Nephron progenitor cell (in vitro differentiated cells): Measurements from ENCODE around the gene HESX1.

Experiments used
- DNase-seq: peaks from one replicate; pipeline ENCODE4 v3.0.0; 2021
- H3K27ac Mint-ChIP-seq: 2 replicates; pipeline ENCODE4 v1.8.0; 2021; ENCODE audit warnings: mild to moderate bottlenecking, moderate library complexity, mixed read lengths
- H3K27me3 Mint-ChIP-seq: 2 replicates; pipeline ENCODE4 v1.8.0; 2021; ENCODE audit warnings: mild to moderate bottlenecking, low read depth, mixed read lengths; ENCODE audit not compliant: poor library complexity
- H3K36me3 Mint-ChIP-seq: 2 replicates; pipeline ENCODE4 v1.8.0; 2021; ENCODE audit warnings: low read depth, mixed read lengths
- H3K4me1 Mint-ChIP-seq: 2 replicates; pipeline ENCODE4 v1.8.0; 2021; ENCODE audit warnings: mixed read lengths
- H3K4me3 Mint-ChIP-seq: 2 replicates; pipeline ENCODE4 v1.8.0; 2021; ENCODE audit warnings: mild to moderate bottlenecking, moderate library complexity, mixed read lengths
- H3K9me3 Mint-ChIP-seq: 2 replicates; pipeline ENCODE4 v1.8.0; 2021; ENCODE audit warnings: mild to moderate bottlenecking, moderate library complexity, mixed read lengths
- CTCF ChIP-seq: fragments of 200-600 bp; sonication (generic); IDR thresholded peaks from 2 replicates; pipeline ENCODE4 v1.5.0; 2021; ENCODE audit warnings: antibody characterized with exemption

HESX1 gene

GRCh38 chr3:57173687-57174086 is 26.1 kb downstream of the HESX1 start:
- H3K27me3 Mint-ChIP-seq, result peaks cover 7% of the 10 kb centered on the region
- H3K4me1 Mint-ChIP-seq, result peaks cover 16% of the 10 kb centered on the region
- H3K36me3 Mint-ChIP-seq, result no peaks in the 10 kb centered on the region
- no peaks in the 10 kb centered on the region for H3K9me3 Mint-ChIP-seq
- no peak for DNase-seq
- TF ChIP-seq CTCF, result no peak
- H3K27ac Mint-ChIP-seq, result no peak overlapping the region
- H3K4me3 Mint-ChIP-seq, result no peak overlapping the region

- H3K36me3 Mint-ChIP-seq, result no peaks in the 10 kb centered on the region
- peaks cover 43% of the 10 kb centered on the region for H3K4me1 Mint-ChIP-seq
- peak overlapping the region; percentile 46 for H3K27ac Mint-ChIP-seq
- no peak for TF ChIP-seq CTCF
- peaks cover 4% of the 10 kb centered on the region for H3K27me3 Mint-ChIP-seq
- no peak for DNase-seq
- H3K9me3 Mint-ChIP-seq, result no peaks in the 10 kb centered on the region
- no peak overlapping the region for H3K4me3 Mint-ChIP-seq
Measured at GRCh38 chr3:57170946-57171345, 28.8 kb downstream of the HESX1 start.

GRCh38 chr3:57169872-57170623 is 29.7 kb downstream of the HESX1 start:
- DNase-seq, result peak; percentile 92
- Mint-ChIP-seq H3K36me3 (no peaks in the 10 kb centered on the region), H3K4me1 (peaks cover 49% of the 10 kb centered on the region), H3K9me3 (no peaks in the 10 kb centered on the region), H3K4me3 (peak overlapping the region; percentile 61), H3K27me3 (peaks cover 4% of the 10 kb centered on the region), H3K27ac (no peak overlapping the region)
- peak; percentile 80 for TF ChIP-seq CTCF

- TF ChIP-seq CTCF, result no peak
- Mint-ChIP-seq H3K36me3 (no peaks in the 10 kb centered on the region), H3K27ac (no peak overlapping the region), H3K4me3 (peak overlapping the region; percentile 61), H3K9me3 (no peaks in the 10 kb centered on the region), H3K27me3 (peaks cover 4% of the 10 kb centered on the region), H3K4me1 (peaks cover 49% of the 10 kb centered on the region)
- peak; percentile 42 for DNase-seq
Measured at GRCh38 chr3:57169108-57169507, 30.7 kb downstream of the HESX1 start.

GRCh38 chr3:57168151-57168550 is 31.6 kb downstream of the HESX1 start:
- peaks cover 53% of the 10 kb centered on the region for H3K4me1 Mint-ChIP-seq
- H3K9me3 Mint-ChIP-seq, result no peaks in the 10 kb centered on the region
- TF ChIP-seq CTCF, result no peak
- H3K4me3 Mint-ChIP-seq, result peak overlapping the region; percentile 11
- no peaks in the 10 kb centered on the region for H3K36me3 Mint-ChIP-seq
- peaks cover 4% of the 10 kb centered on the region for H3K27me3 Mint-ChIP-seq
- no peak overlapping the region for H3K27ac Mint-ChIP-seq
- DNase-seq, result no peak

GRCh38 chr3:57166660-57167059 is 33.1 kb downstream of the HESX1 start:
- no peak overlapping the region for H3K27ac Mint-ChIP-seq
- H3K36me3 Mint-ChIP-seq, result no peaks in the 10 kb centered on the region
- DNase-seq, result no peak
- TF ChIP-seq CTCF, result no peak
- peaks cover 68% of the 10 kb centered on the region for H3K4me1 Mint-ChIP-seq
- H3K9me3 Mint-ChIP-seq, result no peaks in the 10 kb centered on the region
- H3K27me3 Mint-ChIP-seq, result peaks cover 4% of the 10 kb centered on the region
- H3K4me3 Mint-ChIP-seq, result peak overlapping the region; percentile 54
